ENCODE data around the gene ANAPC5. TPM values are rescaled to one million over a fixed set of nuclear protein-coding genes. Genes with fewer than 3 reads are reported as not detected.
"Not testable (repeated sequence)": the region's sequence is repeated elsewhere in the genome, so short reads cannot be mapped to it uniquely, and the experiment has no call there.

The ANAPC5 gene
- total RNA-seq, 1 donor from 2014 or later = 85.8 TPM

GRCh38 chr12:121282072-121282742 lies 70.0 kb downstream of the ANAPC5 start:
- H3K27me3 Mint-ChIP-seq (ENCODE audit: low read depth, unreplicated experiment) = no peaks in the 10 kb centered on the region

GRCh38 chr12:121281116-121281515 lies 71.1 kb downstream of the ANAPC5 start:
- H3K27ac Mint-ChIP-seq (ENCODE audit: unreplicated experiment); H3K9me3 Mint-ChIP-seq (ENCODE audit: unreplicated experiment); H3K27ac ChIP-seq (ENCODE audit: low read depth, low read length); DNase-seq (ENCODE audit: low read depth); FAIRE-seq; H3K4me2 ChIP-seq (ENCODE audit: low read length); H3K27me3 ChIP-seq (ENCODE audit: insufficient read depth, low read length); H2AFZ ChIP-seq (ENCODE audit: low read depth, low read length); H3K36me3 ChIP-seq (ENCODE audit: insufficient read depth, low read length); H3K4me1 Mint-ChIP-seq (ENCODE audit: low read depth, unreplicated experiment); H3K9ac ChIP-seq (ENCODE audit: low read length); H3K4me3 Mint-ChIP-seq (ENCODE audit: unreplicated experiment); H3K36me3 Mint-ChIP-seq (ENCODE audit: low read depth, unreplicated experiment); H3K79me2 ChIP-seq (ENCODE audit: insufficient read depth, low read length); H3K4me3 ChIP-seq (ENCODE audit: insufficient read depth, low read depth, low read length); H3K27me3 Mint-ChIP-seq (ENCODE audit: low read depth, unreplicated experiment); H3K9me3 ChIP-seq (ENCODE audit: insufficient read depth, low read depth, low read length): not testable (repeated sequence)
- Histone ChIP-seq H3K4me1 (ENCODE audit: insufficient read depth, low read length) (peaks cover 20% of the 10 kb centered on the region), H4K20me1 (ENCODE audit: insufficient read depth, low read length) (peaks cover 52% of the 10 kb centered on the region)

More at GRCh38 chr12:121282072-121282742, 70.0 kb downstream of the ANAPC5 start:
- Histone ChIP-seq H3K27ac (ENCODE audit: low read depth, low read length) (no peak overlapping the region), H3K4me2 (ENCODE audit: low read length) (no peak overlapping the region), H3K9me3 (ENCODE audit: insufficient read depth, low read depth, low read length) (no peaks in the 10 kb centered on the region), H3K79me2 (ENCODE audit: insufficient read depth, low read length) (no peaks in the 10 kb centered on the region), H3K9ac (ENCODE audit: low read length) (no peak overlapping the region), H3K4me3 (ENCODE audit: insufficient read depth, low read depth, low read length) (no peak overlapping the region), H4K20me1 (ENCODE audit: insufficient read depth, low read length) (peaks cover 60% of the 10 kb centered on the region), H3K4me1 (ENCODE audit: insufficient read depth, low read length) (peaks cover 19% of the 10 kb centered on the region), H3K27me3 (ENCODE audit: insufficient read depth, low read length) (no peaks in the 10 kb centered on the region), H2AFZ (ENCODE audit: low read depth, low read length) (no peak overlapping the region), H3K36me3 (ENCODE audit: insufficient read depth, low read length) (peaks cover 2% of the 10 kb centered on the region)
- FAIRE-seq = no peak
- Mint-ChIP-seq H3K27ac (ENCODE audit: unreplicated experiment) (no peak overlapping the region), H3K9me3 (ENCODE audit: unreplicated experiment) (no peaks in the 10 kb centered on the region), H3K4me3 (ENCODE audit: unreplicated experiment) (no peak overlapping the region), H3K36me3 (ENCODE audit: low read depth, unreplicated experiment) (peaks cover 7% of the 10 kb centered on the region), H3K4me1 (ENCODE audit: low read depth, unreplicated experiment) (no peaks in the 10 kb centered on the region)
- TF ChIP-seq CTCF (IDR thresholded peaks at IDR 0.05; ENCODE audit: insufficient read depth, low read depth, low read length) = no peak
- TF ChIP-seq EZH2 (IDR thresholded peaks at IDR 0.05; ENCODE audit: insufficient read depth, low read length) = no peak
- no peak for DNase-seq (ENCODE audit: low read depth)

- H3K27ac Mint-ChIP-seq (ENCODE audit: unreplicated experiment); H3K36me3 Mint-ChIP-seq (ENCODE audit: low read depth, unreplicated experiment); H3K27me3 ChIP-seq (ENCODE audit: insufficient read depth, low read length); H3K4me3 ChIP-seq (ENCODE audit: insufficient read depth, low read depth, low read length); H3K4me1 Mint-ChIP-seq (ENCODE audit: low read depth, unreplicated experiment); H3K9ac ChIP-seq (ENCODE audit: low read length); H3K4me2 ChIP-seq (ENCODE audit: low read length); H3K79me2 ChIP-seq (ENCODE audit: insufficient read depth, low read length); FAIRE-seq; H3K9me3 Mint-ChIP-seq (ENCODE audit: unreplicated experiment); H3K9me3 ChIP-seq (ENCODE audit: insufficient read depth, low read depth, low read length); H3K4me3 Mint-ChIP-seq (ENCODE audit: unreplicated experiment); H3K27me3 Mint-ChIP-seq (ENCODE audit: low read depth, unreplicated experiment); H3K36me3 ChIP-seq (ENCODE audit: insufficient read depth, low read length); H3K27ac ChIP-seq (ENCODE audit: low read depth, low read length); DNase-seq (ENCODE audit: low read depth); H2AFZ ChIP-seq (ENCODE audit: low read depth, low read length): not testable (repeated sequence)
- Histone ChIP-seq H3K4me1 (ENCODE audit: insufficient read depth, low read length) (peaks cover 20% of the 10 kb centered on the region), H4K20me1 (ENCODE audit: insufficient read depth, low read length) (peaks cover 47% of the 10 kb centered on the region)
These were observed 71.7 kb downstream of the ANAPC5 start for GRCh38 chr12:121280531-121280930.
